ENCODE measurements around the gene HPS1.

DNA sequence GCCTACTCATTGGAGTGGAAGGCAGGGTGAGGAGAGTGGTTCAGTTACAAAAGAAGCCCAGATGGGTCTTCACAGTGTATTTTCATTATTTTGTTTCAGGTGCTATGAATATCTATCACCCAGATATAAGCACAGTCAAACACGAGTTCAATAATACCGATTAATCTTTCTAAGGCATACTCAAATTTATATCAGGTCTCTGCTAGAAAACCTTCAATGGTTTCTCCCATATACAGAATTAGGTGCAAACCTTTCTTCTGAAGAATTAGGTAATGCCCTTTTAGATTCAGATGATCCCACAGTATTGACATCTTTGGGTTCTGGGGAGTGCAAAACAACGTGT lies 14.7 kb upstream of the HPS1 start:
- TF ChIP-seq HOXD13 (CRISPR knock-in tag; IDR thresholded peaks at IDR 0.05; ENCODE audit: borderline replicate concordance): no peak
- TF ChIP-seq ZNF140 (tag by site-specific recombination; IDR thresholded peaks at IDR 0.05): no peak
- no peak for TF ChIP-seq GLI4 (tag by site-specific recombination; IDR thresholded peaks at IDR 0.05)
- TF ChIP-seq ZNF701 (tag by site-specific recombination; IDR thresholded peaks at IDR 0.05): no peak
- TF ChIP-seq CTCF (tag by site-specific recombination; IDR thresholded peaks at IDR 0.05): no peak
- TF ChIP-seq ZNF266 (tag by site-specific recombination; IDR thresholded peaks at IDR 0.05; ENCODE audit: low read depth): no peak
- TF ChIP-seq, protein P1, sequence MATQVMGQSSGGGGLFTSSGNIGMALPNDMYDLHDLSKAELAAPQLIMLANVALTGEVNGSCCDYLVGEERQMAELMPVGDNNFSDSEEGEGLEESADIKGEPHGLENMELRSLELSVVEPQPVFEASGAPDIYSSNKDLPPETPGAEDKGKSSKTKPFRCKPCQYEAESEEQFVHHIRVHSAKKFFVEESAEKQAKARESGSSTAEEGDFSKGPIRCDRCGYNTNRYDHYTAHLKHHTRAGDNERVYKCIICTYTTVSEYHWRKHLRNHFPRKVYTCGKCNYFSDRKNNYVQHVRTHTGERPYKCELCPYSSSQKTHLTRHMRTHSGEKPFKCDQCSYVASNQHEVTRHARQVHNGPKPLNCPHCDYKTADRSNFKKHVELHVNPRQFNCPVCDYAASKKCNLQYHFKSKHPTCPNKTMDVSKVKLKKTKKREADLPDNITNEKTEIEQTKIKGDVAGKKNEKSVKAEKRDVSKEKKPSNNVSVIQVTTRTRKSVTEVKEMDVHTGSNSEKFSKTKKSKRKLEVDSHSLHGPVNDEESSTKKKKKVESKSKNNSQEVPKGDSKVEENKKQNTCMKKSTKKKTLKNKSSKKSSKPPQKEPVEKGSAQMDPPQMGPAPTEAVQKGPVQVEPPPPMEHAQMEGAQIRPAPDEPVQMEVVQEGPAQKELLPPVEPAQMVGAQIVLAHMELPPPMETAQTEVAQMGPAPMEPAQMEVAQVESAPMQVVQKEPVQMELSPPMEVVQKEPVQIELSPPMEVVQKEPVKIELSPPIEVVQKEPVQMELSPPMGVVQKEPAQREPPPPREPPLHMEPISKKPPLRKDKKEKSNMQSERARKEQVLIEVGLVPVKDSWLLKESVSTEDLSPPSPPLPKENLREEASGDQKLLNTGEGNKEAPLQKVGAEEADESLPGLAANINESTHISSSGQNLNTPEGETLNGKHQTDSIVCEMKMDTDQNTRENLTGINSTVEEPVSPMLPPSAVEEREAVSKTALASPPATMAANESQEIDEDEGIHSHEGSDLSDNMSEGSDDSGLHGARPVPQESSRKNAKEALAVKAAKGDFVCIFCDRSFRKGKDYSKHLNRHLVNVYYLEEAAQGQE (tag by site-specific recombination; IDR thresholded peaks at IDR 0.05): no peak
- no peak for TF ChIP-seq ZNF423 (tag by site-specific recombination; IDR thresholded peaks at IDR 0.05)
- TF ChIP-seq ZNF639 (tag by site-specific recombination; IDR thresholded peaks at IDR 0.05): no peak
- no peak for TF ChIP-seq ZNF837 (tag by site-specific recombination; IDR thresholded peaks at IDR 0.05)
- TF ChIP-seq KLF1 (tag by site-specific recombination; IDR thresholded peaks at IDR 0.05): no peak
- TF ChIP-seq ZNF184 (tag by site-specific recombination; IDR thresholded peaks at IDR 0.05): no peak

All from HEK293 (cell line).